Suppressor macrophage (primary cell): ENCODE measurements around the gene TIMM17B.

Experiments used
- DNase-seq, 4 experiments: peaks; one replicate each; pipeline ENCODE4 v3.0.0-alpha.2; 2020 to 2022

Gene TIMM17B

DNA sequence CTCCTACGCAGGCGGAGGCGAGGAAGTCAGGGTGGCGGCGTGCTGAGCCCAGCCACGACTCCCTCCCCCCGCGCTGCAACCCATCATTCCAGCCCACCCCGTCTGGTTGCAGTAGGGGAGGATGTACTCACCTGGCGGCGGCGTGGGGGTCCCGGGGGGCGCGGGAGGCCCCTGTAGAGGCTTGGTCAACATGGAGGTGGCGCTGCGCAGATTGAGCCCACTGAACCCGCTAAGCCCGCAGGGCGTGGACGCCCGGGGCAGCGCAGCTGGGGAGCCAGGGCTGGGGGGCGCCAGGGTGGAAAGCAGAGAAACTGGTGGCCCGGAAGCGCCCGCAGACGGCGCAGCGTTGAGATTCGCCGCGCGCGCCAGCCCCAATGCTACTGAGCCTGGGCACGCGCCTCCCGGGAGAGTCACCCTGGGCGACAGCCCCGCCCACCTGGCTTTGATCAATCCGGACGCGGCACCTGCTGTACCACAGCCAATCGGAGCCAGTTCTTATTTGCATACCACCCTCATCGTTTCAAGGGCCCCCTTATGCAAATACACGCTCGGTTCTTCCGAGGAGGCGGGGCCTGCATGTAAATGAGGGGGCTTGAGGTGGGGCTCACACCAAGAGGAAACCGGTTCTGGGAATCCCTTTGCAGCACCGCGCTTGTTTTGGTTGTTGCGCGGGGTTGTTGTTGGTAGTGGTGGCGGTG is 21.2 kb upstream of the TIMM17B start, which contains the start of gene PIM2:
TSS of gene PIM2 (minus strand) at position 382 of the 698 bp plus-strand sequence. CDS start at position 192, 190 bp downstream.
- DNase-seq, result peak; percentile 86 to 93 (median 92)

DNA sequence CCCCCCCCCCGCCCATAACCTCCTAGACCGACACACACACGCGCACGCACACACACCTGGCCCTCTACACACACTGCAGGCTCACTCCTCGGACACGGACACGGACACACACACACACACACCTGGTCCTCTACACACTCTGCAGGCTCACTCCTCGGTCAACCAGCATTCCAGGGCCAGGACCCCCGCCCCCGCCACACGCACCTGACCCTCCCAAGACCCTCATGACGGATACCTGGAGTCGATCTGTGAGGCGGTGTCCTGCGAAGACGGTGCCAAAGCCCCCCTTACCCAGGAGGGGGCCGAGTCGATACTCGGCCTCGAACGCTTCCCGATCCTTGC is 20.7 kb upstream of the TIMM17B start:
- no peak for DNase-seq

DNA sequence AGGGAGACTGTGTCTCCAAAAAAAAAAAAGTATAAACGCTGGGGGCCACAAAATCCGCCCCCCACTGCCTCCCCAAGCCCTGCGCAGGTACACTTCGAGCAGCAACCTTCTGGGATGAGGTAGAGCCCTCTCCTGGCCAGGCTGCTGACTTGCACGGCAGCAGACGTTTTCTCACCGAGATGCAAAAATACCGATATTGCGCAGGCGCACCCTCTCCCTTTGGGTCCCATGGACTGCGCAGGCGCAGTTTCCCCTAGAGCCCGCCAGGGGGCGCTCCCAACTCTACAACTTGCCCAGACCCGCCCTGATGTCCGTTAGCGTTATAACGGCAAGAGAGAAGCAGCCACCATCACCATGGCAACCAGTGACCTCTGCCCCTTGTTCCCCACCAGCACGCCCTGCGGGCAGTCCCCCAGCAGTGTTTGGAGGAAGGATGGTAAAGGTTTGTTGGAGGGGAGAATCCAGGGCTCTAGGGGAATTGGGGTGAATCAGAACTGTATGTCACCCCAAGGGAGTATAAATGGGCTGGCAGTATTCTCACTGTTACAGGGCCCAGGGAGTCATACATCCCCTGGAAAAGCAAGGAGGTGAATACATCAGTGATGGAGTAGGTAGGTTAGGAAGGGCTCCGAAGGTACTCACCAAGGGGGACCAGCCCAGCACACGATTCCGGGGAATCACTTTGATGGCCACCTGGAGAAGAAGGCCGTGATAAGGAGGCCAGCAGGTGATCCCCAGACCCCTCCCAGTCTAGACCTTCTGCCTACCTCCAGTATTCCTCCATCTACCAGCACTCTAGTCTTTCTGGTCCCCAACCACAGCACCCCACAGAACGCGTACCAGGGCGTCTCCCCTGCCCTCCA is 19.8 kb upstream of the TIMM17B start:
- DNase-seq, result peak; percentile 90 to 92 (median 90)

DNA sequence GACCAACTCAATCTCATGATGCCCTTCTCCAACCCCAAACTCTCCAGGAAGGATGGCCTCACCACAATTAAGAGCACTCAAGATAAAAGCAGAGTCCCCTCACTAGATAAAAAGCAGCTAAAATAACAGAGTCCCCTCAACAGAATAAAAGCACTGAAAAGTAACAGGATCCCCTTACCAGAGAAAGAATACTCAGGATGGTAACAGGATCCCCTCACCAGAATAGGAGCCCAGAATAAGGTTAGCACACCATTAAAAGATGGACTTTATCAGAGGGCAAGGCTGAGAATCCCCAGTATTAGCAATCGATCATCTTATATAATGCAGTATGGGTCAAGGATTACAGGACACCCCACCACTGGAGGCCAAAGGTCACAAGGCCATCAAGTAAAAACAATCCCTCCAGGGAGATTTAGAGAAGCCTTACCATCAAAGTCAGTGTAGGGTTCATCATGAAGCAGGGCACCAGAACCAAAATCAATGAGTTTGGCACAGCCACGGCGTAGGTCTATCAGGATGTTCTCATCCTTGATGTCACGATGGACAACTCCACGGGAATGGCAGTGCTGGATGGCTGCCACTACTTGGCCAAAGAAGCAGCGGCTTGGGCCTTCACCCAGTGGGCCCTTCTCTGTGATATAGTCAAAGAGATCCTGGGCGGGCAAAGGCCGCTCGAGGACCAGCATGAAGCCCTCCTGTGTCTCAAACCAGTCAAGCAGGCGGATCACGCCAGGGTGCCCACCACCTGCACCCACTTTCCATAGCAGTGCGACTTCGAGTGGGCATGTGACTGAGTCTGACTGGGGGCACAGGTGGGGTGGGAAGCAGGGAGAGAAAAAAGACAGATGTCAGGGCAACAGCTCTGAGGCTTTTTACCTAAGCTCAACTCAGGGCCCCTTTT is 17.3 kb upstream of the TIMM17B start:
- DNase-seq, result no peak

DNA sequence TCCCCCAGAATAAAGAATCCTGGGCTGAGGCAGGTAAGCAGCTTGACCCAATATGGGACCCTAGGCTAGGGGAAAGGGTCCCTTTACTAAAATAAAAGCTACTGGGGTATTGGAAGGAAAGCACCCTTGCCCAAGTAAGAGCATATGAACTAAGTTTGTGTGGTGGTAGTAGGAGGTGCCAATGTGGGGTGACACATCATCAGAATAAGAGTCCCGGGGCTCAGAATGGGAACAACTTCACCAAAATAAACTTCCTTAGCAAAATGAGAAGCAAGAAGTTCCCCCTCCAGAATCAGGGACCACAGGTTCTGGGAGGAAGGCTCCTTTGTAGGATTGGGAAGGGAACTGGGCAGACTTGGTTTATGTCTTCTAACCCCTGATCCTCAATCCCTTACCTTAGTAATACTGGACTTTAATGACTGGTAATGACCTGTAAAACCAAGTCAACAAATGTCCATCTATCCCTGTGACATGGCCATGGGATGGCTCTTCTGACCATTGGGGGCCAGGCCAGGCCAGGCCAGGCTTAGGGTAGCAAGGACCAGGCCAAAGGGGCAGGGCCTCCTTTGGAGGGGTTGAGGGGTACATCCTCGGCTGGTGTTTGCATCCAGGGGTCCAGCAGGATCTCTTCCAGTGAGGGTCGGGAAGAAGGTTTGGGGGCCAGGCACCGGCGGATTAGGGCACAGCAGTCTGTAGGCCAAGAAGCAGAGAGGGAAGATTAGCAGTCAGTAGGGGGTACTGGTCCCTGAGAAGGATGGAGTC is 16.2 kb upstream of the TIMM17B start:
- DNase-seq, result peak; percentile 17 to 56 (median 46)

DNA sequence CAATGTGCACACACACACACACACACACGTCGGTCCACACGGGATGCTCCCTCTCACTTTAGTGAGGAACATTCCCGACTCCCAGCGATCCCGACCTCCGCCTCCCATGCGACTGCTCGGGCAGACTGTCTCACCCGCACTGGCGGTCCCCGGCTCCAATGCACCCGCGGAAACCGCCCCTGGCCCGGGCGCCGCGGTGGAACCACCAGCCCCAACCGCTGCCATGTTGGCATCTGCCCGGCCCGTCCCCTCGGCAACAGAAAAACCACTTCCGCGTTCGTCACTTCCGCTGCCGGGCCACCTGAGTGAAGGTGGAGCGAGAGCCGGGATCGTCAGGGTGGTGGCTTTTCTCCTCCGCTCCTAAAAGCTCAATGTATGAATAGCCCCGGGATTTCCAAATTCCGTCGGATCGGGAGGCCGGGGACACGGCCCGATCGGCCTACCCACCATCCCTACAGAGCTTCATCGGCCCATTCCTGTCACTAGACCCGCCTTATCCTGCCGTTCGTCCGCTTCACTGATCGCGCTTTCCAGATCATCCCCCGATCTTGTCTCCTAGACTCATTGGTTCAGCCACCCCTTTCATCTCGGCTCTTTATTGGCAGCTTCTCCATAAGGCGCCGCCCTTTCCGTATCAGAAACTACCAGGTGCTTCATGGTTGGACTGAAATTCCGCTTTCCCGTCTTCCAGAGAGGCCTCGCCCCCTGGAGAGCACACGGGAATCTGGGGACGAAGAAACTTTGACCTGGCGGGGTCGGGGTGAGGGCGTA is 14.0 kb upstream of the TIMM17B start, which contains the start of gene SLC35A2:
TSS of gene SLC35A2 (minus strand) at position 235 of the 771 bp plus-strand sequence. CDS start at position 225, 10 bp downstream.
- peak; percentile 66 to 85 (median 74) for DNase-seq

DNA sequence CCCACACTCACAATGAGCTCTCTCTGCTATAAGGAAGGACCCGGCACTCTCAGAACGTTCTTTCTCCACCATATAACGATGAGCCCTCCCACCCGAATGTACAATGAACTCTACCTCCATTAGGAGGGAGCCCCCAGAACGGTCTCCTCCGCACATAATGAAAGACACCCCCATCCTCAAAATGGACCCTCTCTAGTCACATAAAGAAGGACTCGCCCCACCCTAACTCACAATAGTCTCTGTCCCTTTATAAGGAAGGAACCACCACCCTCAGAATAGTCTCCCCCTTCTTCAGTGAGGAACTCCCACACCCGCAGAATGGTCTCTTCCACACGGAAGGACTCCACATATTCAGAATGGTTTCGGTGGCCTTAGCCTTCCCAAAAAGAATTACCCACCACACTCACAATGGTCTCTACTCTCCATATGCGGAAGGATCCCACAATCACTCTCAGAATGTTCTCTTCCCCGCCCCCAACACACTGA is 13.4 kb upstream of the TIMM17B start:
- peak; percentile 26 to 63 (median 46) for DNase-seq

DNA sequence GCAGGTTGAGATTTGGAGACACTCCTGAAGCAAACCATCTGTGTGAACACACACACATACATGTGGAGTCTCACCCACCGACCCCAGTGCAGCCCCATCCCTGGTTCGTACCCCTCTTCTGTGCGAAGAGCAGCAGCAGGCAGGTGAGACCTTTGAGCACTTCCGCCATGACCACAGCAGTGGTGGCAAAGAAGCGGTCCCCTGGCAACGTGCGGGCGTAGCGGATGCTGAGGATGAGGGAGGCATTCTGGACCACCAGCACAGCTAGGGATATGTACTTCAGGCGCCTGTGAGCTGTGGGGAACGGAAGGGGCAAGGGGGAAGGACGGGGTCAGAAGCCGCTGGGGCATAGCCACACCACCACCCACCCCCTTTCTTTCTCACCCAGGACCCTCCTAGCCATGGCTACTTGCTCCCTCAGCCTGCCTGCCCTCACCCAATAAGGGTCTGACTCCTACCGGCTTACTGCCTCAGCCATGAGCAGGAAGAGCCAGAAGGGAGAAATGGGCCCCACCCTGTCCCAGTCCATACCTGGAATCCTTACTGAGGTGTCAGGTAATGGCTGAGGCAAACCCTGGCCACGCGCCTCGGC is 12.2 kb upstream of the TIMM17B start:
- DNase-seq, result no peak

DNA sequence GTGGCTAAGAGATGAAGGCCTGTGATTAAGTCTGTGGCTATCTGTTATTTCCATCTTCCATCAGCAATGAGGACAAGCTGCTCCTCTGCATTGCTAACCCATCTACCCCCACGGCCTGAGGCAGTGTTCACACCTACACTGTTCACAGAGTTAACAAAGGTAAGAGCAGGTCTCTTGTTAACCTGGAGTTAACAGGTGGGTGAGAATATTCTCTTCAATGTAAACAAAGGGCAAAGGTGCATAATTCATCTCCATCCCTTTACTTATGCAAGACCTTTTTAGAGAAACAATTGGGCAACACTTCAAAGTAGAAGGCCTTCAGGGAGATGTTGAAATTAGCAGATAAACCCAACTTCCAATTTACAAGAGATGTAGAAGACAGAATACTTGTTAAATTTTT is 11.0 kb upstream of the TIMM17B start:
- no peak for DNase-seq

DNA sequence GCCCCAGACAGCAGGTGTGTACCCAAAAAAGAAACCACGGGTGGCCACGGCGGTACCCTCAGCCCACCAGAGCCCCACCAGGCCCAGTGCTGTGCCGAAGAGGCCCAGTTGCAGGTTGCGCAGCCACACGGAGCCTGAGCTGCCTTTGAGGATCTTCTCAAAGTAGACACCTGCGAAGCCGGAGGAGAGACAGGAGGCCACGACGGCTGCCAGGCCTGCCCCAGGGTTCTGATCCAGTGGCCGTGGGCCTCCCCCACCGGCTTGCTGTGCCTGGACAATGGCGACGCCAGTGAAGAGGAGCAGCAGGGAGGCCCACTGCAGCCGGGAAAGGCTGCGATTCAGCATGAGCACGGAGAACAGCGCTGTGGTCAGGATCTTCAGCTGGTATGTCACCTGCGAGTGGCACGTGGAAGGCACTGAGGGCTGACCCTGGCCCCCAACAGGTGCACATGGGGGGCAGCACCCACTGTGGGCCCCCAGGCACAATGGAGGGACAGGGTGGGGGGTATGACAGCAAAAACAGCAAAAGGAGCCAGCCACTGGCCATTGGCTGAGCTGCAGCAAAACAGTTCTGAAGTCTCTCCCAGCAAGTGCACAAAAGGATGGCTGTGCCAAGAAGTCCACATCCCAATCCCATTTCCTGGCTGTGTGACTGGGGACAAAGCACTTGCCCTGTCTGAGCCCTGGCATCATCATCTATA is 7.7 kb upstream of the TIMM17B start:
- no peak for DNase-seq

DNA sequence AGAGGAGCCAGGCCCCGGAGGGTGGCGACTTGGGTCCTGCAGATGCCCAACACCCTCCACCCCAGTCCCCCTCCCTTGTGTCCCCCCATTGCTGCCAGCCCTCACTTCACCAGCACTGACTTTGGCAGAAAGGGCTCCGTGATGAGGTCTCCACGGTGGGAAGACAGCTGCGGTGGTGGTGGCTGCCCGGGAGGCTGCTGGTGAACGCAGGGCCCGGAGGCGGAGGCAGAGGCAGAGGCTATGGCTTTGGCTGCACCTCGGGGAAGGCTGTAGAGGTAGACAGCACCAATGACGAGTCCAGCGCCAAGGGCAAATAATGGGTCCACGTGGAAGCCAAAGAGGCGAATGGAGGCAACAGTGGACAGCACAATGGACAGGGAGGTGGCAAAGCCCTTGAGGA is 7.1 kb upstream of the TIMM17B start:
- DNase-seq, result no peak

DNA sequence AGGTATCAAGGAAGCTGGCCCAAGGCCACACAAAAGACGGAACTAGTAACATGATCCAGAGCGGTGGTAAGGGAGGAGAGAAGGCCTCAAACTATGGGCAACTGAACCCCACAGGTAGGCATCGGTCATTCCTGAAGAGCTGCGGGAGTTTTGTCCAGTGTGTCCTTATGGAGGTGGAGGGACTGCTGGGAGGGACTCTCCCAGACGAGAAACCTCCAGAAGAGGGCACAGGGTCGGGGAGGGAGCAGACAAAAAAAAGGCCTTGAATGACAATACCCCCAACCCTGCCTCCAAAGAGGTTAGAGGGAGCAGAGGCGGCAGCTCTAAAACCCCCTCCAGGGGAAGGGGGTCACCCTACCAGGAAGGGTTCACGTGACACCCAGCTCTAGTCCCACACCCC is 6.6 kb upstream of the TIMM17B start:
- DNase-seq, result no peak

DNA sequence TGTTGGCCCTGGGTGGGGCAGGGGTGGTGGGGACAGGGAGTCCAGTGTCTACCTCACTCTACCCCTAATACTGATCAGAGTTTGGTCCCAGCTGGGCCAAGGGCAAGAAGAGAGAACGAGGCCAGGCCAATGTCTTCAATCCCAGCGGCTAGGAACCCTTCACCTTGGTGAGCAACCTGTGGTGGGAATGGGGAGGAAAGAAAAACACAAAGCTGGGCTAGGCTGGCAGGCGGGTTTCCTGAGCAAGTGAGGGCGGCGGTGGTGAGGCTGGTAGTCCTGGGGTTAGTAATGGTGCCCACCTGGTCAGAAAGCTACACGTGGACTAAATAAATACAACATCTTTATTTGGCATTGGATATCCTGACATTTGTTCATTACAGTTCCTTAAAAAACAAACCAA is 5.7 kb upstream of the TIMM17B start:
- DNase-seq, result no peak

DNA sequence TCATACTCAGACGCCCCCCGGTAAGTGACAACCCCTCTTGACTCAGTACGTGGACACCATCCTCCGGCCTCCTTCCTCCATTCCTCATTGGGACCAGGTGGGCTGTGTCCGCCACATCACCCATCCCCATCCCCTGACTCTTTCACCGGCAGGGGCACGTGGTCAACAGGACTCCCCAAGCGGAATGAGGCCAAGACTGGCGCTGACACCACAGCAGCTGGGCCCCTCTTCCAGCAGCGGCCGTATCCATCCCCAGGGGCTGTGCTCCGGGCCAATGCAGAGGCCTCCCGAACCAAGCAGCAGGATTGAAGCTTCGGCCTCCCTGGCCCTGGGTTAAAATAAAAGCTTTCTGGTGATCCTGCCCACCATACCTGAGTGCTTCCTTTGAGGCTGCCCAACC is 5.2 kb upstream of the TIMM17B start:
- DNase-seq, result no peak

DNA sequence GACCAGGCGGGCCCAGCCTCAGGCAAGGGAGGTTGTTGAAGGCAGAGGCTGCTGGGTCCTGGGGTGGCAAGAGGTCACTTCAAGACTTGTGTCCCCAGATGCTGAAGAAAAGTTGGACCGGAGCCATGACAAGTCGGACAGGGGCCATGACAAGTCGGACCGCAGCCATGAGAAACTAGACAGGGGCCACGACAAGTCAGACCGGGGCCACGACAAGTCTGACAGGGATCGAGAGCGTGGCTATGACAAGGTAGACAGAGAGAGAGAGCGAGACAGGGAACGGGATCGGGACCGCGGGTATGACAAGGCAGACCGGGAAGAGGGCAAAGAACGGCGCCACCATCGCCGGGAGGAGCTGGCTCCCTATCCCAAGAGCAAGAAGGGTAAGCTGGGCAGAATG is 4.6 kb upstream of the TIMM17B start:
- DNase-seq, result no peak

DNA sequence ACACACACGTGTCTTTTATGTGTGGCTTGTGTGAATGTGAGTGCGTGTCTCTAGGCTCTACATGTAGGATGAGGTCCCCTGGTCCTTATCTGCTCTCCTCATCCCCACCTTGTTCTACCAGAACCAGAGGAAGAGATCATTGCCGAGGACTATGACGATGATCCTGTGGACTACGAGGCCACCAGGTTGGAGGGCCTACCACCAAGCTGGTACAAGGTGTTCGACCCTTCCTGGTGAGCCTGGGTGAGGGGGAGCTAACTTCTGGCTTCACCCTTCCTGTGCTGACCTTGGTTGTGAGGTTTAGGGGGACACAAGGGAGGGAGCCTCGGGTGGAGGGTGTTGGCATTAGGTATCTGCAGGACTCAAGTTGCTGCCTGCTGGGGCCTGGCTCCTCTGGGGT is 3.5 kb upstream of the TIMM17B start:
- no peak for DNase-seq

DNA sequence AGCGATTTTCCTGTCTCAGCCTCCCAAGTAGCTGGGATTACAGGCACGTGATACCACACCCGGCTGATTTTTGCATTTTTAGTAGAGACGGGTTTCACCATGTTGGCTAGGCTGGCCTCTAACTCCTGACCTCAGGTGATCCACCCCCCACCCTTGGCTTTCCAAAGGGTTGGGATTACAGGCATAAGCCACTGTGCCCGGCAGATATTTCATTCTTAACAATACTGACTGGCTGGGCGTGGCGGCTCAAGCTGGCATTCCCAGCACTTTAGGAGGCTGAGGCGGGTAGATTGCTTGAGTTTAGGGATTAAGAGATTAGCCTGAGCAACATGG is 1.5 kb upstream of the TIMM17B start:
- no peak for DNase-seq

DNA sequence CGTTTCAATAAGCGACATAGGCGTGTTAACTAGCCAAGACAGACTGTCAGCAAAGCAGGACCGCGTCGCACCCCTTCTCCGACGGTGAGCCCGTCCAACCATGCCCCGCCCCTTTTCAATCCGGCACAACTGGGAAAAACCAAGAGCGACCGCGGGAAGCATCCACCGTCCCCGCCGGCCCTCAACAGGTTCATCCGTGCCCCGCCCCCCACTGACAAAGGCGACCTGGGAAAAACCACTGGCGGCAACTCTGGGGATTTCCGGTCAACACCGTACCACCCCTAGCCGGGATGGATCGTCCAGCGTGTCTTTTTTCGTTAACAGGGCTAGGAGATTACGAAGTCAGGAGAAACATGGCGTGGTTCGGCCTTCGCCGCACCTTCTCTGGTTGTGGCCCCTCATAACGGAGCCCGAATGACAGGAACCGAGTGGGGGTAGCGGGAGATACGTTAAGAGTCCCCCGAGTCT is 377 bp downstream of the TIMM17B start:
- DNase-seq, result peak; percentile 75 to 85 (median 77)

DNA sequence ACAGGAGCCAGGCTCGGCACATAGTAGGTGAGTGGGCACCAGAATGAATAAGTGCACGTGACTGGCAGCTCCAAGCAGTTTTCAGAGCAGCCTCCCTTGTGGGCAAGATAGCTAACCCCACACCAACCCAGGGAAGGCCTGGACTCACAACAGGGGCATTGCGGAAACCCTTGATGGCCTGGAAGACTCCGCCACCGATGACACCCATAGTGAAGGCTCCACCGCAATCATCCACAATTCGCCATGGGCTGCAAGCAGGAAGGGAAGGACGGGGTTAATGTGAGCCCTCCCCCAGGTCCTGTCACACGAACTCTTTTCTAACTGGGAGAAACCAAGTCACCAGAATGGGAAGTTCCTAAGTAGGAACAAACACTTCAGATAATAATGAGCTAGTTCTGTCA is 957 bp downstream of the TIMM17B start:
- DNase-seq, result peak in 3 of 4 experiments; percentile 31 to 47 (median 37)

DNA sequence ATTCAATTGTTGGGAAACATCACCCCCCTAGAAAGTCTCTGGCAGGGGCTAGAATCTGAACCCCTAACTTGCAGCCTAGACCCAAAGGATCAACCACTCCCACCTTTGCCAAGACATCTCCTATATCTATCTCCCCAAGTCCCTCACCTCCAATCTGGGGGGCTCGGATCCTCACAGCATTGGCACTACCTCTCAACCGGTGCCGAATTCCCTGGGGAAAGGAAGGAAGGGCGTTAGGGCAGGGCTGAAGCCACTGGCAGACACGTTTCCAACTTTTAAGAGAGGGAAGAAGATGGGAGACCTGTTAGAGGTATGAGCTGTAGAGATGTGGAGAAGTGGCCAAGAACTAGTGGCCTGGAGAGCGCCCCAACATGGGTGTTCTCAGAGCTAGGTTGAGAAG is 2.7 kb downstream of the TIMM17B start:
- DNase-seq, result no peak
